GM19438 (cell line): ENCODE measurements around the gene RELT.

Experiments
- ATAC-seq: cut with Tn5 transposase; IDR thresholded peaks from one replicate; pipeline ENCODE4 v1.9.1; 2021; ENCODE audit warnings: low read depth; ENCODE audit not compliant: unreplicated experiment

Gene RELT

GRCh38 chr11:73401924-73402833, 26.0 kb downstream of the RELT start:
- ATAC-seq, result no peak

DNA sequence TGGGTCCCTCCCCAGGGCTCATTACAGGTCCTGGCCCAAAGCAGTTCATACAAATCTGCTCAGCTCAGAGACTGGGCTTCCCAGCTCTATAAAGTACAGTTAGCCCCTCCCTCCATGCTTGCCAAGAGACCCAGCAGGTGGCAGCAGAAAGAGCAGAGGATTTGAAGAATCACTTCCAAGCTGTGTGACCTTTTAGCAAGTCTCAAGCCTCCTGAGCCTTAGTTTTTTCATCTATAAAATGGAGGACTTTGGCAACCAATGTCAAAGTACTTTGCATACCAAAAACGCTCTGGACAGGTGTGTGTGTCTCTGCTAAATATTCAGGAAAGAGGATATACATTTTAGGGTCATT, 26.6 kb downstream of the RELT start:
- ATAC-seq, result no peak

GRCh38 chr11:73403541-73403940, 27.3 kb downstream of the RELT start:
- no peak for ATAC-seq

DNA sequence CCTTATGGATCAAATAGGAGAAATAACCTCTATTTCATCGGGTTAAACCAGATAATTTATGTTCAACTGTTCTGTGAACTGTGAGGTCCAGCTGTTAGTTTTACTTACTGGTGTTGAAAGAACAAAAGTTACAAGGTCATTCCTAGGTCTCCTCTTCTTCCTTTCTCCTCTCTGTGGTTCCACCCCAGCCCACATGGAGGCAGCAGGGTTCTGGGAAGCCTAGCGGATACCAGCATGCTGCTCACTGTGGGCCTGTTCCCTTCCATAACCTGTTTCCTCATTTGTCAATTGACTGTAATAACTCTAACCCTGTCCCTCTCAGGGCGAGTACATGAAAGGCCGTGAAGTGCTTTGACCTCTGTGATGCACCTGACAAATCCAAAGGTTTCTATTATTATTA, 27.8 kb downstream of the RELT start:
- no peak for ATAC-seq

DNA sequence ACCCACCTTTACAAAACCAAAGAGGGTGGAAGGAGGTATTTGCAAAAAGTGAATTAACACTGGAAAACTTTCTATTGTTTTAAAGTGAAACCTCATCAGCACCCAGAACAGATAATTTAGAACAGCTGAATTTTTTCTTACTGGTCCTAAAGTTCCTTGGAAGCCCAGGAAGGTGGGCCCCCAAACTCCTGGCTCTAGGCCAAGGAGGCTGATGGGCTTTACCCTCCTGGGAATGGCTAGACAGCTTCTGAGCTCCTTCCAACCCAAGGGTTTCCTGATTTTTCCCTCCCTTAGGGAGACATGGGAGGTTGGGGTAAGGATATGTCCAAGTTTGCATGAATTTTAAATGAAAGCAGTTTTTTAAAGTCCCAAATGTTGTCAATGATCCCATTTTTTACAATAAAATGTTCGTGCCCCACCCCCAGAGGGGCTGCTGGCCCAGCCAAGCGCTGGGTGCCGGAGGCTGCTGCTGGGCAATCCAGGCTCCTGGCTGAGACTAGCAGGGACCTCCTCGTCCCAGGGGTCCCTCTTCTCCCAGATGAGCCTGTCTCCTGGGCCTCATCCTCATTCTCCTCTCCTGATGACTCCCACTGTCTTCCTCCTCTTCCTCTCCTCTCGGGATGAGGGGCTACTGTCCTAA, 28.4 kb downstream of the RELT start:
- no peak for ATAC-seq

DNA sequence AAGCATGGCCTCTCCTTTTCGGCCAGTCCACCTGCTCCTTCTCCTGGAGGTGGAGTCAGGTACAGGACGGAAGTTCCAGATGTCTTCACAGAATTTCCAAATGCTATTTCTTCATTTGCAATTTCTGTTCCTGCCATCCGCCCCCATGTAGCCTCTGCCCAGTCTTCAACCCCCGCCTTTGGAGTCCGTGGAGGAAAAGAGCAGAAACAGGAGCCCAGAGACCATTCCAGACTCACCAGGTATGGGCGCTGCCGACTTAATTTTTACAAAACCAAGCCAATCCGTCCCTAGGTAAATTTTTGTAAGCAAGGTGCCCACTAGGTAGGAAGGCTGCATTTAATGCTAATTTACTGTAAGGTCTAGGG, 28.9 kb downstream of the RELT start:
- no peak for ATAC-seq

GRCh38 chr11:73406131-73406530, 29.9 kb downstream of the RELT start:
- no peak for ATAC-seq

DNA sequence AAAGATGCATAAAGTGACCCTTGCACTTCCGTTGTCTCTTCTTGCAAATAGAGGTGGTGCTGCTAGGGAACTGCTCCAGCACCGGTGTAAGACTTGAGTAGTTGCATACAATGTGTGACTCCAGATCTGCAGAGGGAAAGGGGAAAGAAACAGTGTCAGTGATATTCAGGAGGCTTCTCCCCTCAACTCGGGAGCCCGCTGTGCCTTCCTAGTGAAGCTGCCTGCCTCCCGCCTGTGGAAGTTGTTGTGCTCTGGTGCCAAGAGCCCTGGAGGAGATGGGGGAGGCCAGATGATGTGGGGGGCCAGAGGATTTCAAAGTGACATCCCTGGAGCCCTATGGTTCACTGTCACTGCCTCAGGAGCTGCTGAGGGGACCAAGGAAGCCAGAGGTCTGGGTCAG, 30.4 kb downstream of the RELT start:
- ATAC-seq, result no peak

GRCh38 chr11:73409431-73409830, 33.2 kb downstream of the RELT start:
- no peak for ATAC-seq

GRCh38 chr11:73410627-73411026, 34.4 kb downstream of the RELT start:
- ATAC-seq, result no peak

DNA sequence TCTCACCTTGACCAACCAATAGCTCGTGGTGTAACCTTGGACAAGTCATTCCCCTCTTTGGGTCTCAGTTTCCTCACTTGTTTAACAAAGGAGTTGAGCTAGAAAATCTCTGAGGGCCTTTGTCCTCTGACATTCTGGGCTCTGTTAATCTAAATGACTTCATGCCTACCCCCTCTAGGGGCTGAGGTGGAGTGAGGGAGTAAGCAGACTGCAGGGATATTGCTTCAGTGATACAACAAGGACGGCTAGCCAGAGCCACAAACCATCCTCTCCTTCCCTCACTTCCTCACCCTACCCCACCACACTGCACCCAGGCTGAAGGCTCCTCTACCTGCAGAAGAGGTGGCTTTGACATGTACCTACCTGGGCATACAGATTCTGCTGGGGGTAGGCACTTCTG, 34.8 kb downstream of the RELT start:
- no peak for ATAC-seq

GRCh38 chr11:73412308-73412707, 36.1 kb downstream of the RELT start:
- ATAC-seq, result no peak

DNA sequence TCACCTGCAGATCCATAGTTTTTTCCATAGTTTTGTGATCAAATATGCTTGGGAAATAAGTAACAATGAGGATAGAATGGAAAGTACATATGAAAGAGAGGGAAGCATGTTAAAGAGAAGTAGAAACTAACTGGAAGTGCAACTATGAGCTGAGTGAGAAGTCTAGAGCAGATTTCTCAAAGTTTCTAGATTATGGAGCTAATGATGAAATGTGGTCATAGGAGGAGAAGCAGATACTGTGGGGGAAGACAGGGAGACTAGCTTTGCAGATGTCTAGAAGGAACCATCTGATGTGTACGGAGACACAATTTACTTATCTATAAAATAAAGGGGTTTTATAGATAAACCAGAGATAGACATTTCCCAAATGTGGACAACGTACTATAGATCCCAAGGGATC, 37.1 kb downstream of the RELT start:
- no peak for ATAC-seq

DNA sequence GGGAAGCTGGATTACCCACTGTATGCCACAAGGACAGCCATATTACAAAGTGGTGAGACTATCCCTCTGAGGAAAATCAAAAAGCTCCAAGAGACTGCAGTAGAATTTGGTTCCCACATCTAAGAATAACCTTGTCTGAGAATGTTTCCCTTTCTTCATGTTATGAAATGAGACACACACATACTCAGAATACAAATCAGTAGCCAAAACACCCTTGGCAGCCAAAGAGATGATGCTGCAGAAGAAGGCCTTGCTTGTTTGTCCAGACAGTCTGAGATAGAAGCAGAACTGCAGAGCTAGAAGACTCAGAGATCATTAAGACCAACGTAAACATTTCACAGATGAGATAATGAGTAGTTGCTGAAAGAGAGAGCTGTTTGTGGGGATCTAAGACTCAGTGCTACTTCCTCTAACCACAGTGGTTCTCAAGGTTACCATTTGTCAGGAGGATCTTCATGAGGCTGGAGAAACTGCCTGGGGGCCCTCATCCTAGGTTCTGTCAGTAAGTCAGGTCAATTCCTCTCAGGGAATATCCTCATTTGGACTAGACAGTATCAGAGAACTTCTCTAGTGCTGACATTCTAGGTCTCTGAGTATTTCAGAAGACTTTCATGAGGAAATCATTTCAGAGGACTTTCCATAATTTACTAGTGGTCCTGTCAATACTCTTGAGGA, 38.9 kb downstream of the RELT start:
- no peak for ATAC-seq

DNA sequence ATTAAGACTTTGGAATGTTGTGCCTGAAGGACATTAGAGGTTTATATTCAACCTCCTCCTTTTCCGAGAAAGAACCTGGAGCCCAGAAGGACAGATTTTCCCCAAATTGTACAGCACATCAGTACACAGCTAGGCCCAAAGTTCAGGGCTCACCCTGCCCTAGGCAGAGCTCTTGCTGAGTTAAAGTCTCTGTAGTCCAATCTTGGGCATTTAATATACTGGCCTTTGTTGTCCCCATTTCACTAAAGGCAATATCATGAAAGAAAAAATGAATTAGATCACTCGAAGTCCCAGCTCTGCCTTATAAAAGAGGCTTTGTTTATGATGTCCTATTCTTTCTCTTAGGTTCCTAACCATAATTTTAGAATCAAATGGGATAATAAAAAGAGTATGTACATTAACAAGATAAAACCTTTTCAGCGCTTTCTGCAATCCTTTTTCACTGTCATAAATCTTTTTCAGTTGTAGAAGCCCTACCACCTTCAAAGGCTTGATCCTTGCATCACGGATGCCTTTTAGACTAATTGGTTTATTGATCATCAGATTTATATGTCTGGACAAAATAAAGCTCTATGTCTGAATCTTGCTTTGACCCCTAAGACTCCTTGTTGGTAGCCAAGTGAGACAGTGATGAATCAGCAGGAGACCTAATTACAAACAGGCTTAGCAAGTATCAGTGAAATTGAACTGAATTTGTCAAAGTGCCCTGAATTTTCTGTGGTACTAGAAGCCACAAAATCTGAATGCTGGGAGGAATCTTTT, 39.8 kb downstream of the RELT start:
- ATAC-seq, result no peak

- ATAC-seq, result no peak
These were observed 40.6 kb downstream of the RELT start for GRCh38 chr11:73416786-73417185.

GRCh38 chr11:73420136-73420535, 43.9 kb downstream of the RELT start:
- ATAC-seq, result no peak

- no peak for ATAC-seq
These were observed 46.7 kb downstream of the RELT start for GRCh38 chr11:73422886-73423285.

GRCh38 chr11:73423506-73423905, 47.3 kb downstream of the RELT start:
- no peak for ATAC-seq

GRCh38 chr11:73425108-73425507, 48.9 kb downstream of the RELT start:
- ATAC-seq, result no peak
